MM.1S (cell line): Measurements from ENCODE around the gene PXMP4.

Experiments used
- EZH2 ChIP-seq: fragments of 300-600 bp; sonication (generic); optimal IDR thresholded peaks from 2 replicates; pipeline ENCODE3; 2017; ENCODE audit warnings: low read depth, mild to moderate bottlenecking, antibody characterized with exemption, low read length, mixed read lengths
- EZH2phosphoT487 ChIP-seq: fragments of 300-600 bp; sonication (generic); IDR thresholded peaks from 2 replicates; pipeline ENCODE4 v1.6.1; 2018; ENCODE audit warnings: antibody characterized with exemption, low read length
- TF ChIP-seq, protein P1 (sequence below): fragments of 300-600 bp; sonication (generic); IDR thresholded peaks from 2 replicates; pipeline ENCODE4 v1.5.1; 2016; ENCODE audit warnings: antibody characterized with exemption, low read length, mixed read lengths

DNA sequence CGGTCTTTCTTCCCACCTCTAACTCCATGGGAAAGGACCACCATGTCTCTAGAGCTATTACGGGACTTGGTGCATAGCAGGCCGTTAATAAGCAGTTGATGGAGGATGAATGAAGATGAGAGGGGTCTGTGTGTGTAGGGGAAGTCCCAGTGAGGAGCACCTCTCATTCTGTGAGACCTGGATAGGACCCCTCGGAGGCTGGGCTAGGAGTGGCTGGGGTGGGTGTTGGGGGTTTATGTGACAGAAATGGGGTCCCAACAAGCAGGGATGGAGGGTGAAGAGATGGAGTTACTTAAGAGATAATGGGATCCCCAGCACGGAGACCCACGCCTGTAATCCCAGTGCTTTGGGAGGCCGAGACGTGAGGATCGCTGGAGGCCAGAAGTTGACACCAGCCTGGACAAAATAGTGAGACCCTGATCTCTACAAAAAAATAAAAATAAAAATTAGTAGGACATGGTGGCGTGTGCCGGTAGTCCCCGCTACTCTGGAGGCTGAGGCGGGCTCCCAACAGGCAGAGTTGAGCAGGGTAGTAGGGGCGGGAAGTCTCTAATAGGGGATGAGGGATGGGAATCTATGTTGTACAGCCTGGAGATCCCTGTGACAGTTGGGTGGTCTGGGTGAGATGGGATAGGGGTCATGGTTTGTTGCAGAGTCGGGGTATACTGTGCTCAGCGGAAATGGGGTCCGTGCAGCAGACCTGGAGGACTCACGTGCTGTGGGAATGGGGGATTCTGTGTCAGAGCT is 11.0 kb upstream of the PXMP4 start:
- TF ChIP-seq, protein P1, sequence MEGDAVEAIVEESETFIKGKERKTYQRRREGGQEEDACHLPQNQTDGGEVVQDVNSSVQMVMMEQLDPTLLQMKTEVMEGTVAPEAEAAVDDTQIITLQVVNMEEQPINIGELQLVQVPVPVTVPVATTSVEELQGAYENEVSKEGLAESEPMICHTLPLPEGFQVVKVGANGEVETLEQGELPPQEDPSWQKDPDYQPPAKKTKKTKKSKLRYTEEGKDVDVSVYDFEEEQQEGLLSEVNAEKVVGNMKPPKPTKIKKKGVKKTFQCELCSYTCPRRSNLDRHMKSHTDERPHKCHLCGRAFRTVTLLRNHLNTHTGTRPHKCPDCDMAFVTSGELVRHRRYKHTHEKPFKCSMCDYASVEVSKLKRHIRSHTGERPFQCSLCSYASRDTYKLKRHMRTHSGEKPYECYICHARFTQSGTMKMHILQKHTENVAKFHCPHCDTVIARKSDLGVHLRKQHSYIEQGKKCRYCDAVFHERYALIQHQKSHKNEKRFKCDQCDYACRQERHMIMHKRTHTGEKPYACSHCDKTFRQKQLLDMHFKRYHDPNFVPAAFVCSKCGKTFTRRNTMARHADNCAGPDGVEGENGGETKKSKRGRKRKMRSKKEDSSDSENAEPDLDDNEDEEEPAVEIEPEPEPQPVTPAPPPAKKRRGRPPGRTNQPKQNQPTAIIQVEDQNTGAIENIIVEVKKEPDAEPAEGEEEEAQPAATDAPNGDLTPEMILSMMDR = no peak
- TF ChIP-seq EZH2phosphoT487 (no peak), EZH2 (no peak)
